ENCODE data around the gene MEF2C. TPM values are rescaled to one million over a fixed set of nuclear protein-coding genes. Genes with fewer than 3 reads are reported as not detected.

The MEF2C gene
- total and polyA plus RNA-seq, 8 donors = 3.0 to 48.1 (median 14.6) TPM

- Histone ChIP-seq H3K36me3 (no peaks in the 10 kb centered on the region), H3K27me3 (no peaks in the 10 kb centered on the region), H3K4me3 (no peak overlapping the region), H3K27ac (no peak overlapping the region), H3K4me1 (peaks cover 0 to 21% (median 4%) of the 10 kb centered on the region in 4 donors), H3K9me3 (no peaks in the 10 kb centered on the region)
- 21 to 44% (median 38%) methylated on average over 1 of the region's 1 CpG for WGBS, 5 donors
- TF ChIP-seq EP300 (IDR thresholded peaks at IDR 0.05) (no peak), POLR2AphosphoS5 (IDR thresholded peaks at IDR 0.05) (no peak), POLR2A (IDR thresholded peaks at IDR 0.05) (no peak), CTCF (IDR thresholded peaks at IDR 0.05) (no peak)
- intact Hi-C loops (cut with DNase I; ENCODE audit: low total_unique reads) = no loop called here
- no peak for DNase-seq
Measured at GRCh38 chr5:88838500-88838899, 44.5 kb downstream of the MEF2C start.

GRCh38 chr5:88837817-88838216 is 45.2 kb downstream of the MEF2C start:
- peaks cover 0 to 28% (median 7%) of the 10 kb centered on the region in 4 donors for H3K4me1 ChIP-seq
- H3K4me3 ChIP-seq = no peak overlapping the region
- 85 to 90% (median 87%) methylated on average over 1 of the region's 1 CpG for WGBS, 5 donors
- TF ChIP-seq CTCF (IDR thresholded peaks at IDR 0.05) (no peak), POLR2A (IDR thresholded peaks at IDR 0.05) (no peak), POLR2AphosphoS5 (IDR thresholded peaks at IDR 0.05) (no peak), EP300 (IDR thresholded peaks at IDR 0.05) (no peak)
- DNase-seq = no peak
- intact Hi-C loops (cut with DNase I; ENCODE audit: low total_unique reads) = no loop called here
- H3K27ac ChIP-seq = no peak overlapping the region
- H3K27me3 ChIP-seq = no peaks in the 10 kb centered on the region
- H3K36me3 ChIP-seq = no peaks in the 10 kb centered on the region
- H3K9me3 ChIP-seq = no peaks in the 10 kb centered on the region

- TF ChIP-seq POLR2AphosphoS5 (IDR thresholded peaks at IDR 0.05) (no peak), EP300 (IDR thresholded peaks at IDR 0.05) (no peak), CTCF (IDR thresholded peaks at IDR 0.05) (no peak), POLR2A (IDR thresholded peaks at IDR 0.05) (no peak)
- H3K27ac ChIP-seq = peak overlapping the region in 4 of 5 donors; percentile 63 to 82 (median 68)
- H3K4me3 ChIP-seq = no peak overlapping the region
- intact Hi-C loops (cut with DNase I; ENCODE audit: low total_unique reads) = no loop called here
- no peaks in the 10 kb centered on the region for H3K27me3 ChIP-seq
- no peaks in the 10 kb centered on the region for H3K9me3 ChIP-seq
- peaks cover 0 to 34% (median 10%) of the 10 kb centered on the region in 4 donors for H3K4me1 ChIP-seq
- DNase-seq = no peak
- 91 to 96% (median 94%) methylated on average over 4 of the region's 4 CpGs for WGBS, 5 donors
- no peaks in the 10 kb centered on the region for H3K36me3 ChIP-seq
Measured at GRCh38 chr5:88837222-88837621, 45.8 kb downstream of the MEF2C start.

- intact Hi-C loops (cut with DNase I; ENCODE audit: low total_unique reads) = no loop called here
- H3K4me3 ChIP-seq = peak overlapping the region in 2 of 4 donors; percentile 7 to 18
- TF ChIP-seq CTCF (IDR thresholded peaks at IDR 0.05) = no peak
- TF ChIP-seq POLR2A (IDR thresholded peaks at IDR 0.05) = no peak
- no peak for TF ChIP-seq EP300 (IDR thresholded peaks at IDR 0.05)
- TF ChIP-seq POLR2AphosphoS5 (IDR thresholded peaks at IDR 0.05) = peak in 1 of 3 donors; percentile 21
- H3K4me1 ChIP-seq = peaks cover 0 to 41% (median 11%) of the 10 kb centered on the region in 4 donors
- no peaks in the 10 kb centered on the region for H3K9me3 ChIP-seq
- peak in 1 of 2 donors; percentile 23 for DNase-seq
- H3K27ac ChIP-seq = peak overlapping the region in 4 of 5 donors; percentile 63 to 82 (median 68)
- no peaks in the 10 kb centered on the region for H3K27me3 ChIP-seq
- H3K36me3 ChIP-seq = no peaks in the 10 kb centered on the region
- 48 to 69% (median 62%) methylated on average over 5 of the region's 5 CpGs for WGBS, 5 donors
Measured at GRCh38 chr5:88836195-88836838, 46.7 kb downstream of the MEF2C start.

All from stomach (tissue), 9 donors.